Upper lobe of left lung (tissue), 4 donors: ENCODE data around the gene GALNT2.

Source experiments
- EP300 ChIP-seq, 4 donors: sonication (generic); formaldehyde crosslinking; IDR thresholded peaks; one replicate each; pipeline ENCODE4 v1.5.1; 2017; ENCODE audit warnings: antibody characterized with exemption in 4 of 4, control low read depth in 2 of 4
- POLR2A ChIP-seq, 4 donors: fragments of 450-650 bp; IDR thresholded peaks; one replicate each; pipeline ENCODE4 v1.5.1; 2016 to 2017; ENCODE audit warnings: antibody characterized with exemption in 4 of 4, mild to moderate bottlenecking in 2 of 4
- POLR2AphosphoS5 ChIP-seq, 2 donors: sonication (generic); formaldehyde crosslinking; IDR thresholded peaks; one replicate each; pipeline ENCODE4 v1.5.1; 2017; ENCODE audit warnings: antibody characterized with exemption in 2 of 2
- TF ChIP-seq, protein P1 (sequence below), 6 experiments: fragments of 450-650 bp in 4 of 6; fragments of 200-600 bp in 2 of 6; sonication (generic) in 2 of 6; IDR thresholded peaks; one replicate each; pipeline ENCODE4 v1.5.1; 2016 to 2019; ENCODE audit warnings: antibody characterized with exemption in 6 of 6

DNA sequence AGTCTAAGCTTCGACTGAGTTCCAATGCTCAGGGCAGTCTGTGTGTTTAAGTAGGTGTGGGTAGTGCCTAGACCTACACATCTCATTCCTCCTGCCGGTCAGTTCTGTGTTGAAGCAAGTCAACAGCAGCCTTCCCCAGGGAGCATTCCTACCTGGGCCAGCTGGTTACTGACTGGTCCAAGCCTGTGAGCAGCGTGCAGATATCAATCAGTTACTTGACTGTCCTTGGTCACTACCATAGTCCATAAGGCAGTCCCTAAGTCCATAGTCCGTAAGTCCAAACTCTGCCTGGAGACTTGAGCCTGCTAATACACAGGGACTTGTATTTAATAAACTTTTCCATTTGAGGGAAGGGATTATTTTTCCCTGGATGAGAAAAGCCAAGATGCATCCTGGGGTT lies 187.2 kb downstream of the GALNT2 start:
- TF ChIP-seq, protein P1, sequence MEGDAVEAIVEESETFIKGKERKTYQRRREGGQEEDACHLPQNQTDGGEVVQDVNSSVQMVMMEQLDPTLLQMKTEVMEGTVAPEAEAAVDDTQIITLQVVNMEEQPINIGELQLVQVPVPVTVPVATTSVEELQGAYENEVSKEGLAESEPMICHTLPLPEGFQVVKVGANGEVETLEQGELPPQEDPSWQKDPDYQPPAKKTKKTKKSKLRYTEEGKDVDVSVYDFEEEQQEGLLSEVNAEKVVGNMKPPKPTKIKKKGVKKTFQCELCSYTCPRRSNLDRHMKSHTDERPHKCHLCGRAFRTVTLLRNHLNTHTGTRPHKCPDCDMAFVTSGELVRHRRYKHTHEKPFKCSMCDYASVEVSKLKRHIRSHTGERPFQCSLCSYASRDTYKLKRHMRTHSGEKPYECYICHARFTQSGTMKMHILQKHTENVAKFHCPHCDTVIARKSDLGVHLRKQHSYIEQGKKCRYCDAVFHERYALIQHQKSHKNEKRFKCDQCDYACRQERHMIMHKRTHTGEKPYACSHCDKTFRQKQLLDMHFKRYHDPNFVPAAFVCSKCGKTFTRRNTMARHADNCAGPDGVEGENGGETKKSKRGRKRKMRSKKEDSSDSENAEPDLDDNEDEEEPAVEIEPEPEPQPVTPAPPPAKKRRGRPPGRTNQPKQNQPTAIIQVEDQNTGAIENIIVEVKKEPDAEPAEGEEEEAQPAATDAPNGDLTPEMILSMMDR (IDR thresholded peaks at IDR 0.05): no peak
- TF ChIP-seq POLR2AphosphoS5 (IDR thresholded peaks at IDR 0.05) (no peak), POLR2A (IDR thresholded peaks at IDR 0.05) (no peak), EP300 (IDR thresholded peaks at IDR 0.05) (no peak)
